Measurements from ENCODE around the gene TMEM41B.

DNA sequence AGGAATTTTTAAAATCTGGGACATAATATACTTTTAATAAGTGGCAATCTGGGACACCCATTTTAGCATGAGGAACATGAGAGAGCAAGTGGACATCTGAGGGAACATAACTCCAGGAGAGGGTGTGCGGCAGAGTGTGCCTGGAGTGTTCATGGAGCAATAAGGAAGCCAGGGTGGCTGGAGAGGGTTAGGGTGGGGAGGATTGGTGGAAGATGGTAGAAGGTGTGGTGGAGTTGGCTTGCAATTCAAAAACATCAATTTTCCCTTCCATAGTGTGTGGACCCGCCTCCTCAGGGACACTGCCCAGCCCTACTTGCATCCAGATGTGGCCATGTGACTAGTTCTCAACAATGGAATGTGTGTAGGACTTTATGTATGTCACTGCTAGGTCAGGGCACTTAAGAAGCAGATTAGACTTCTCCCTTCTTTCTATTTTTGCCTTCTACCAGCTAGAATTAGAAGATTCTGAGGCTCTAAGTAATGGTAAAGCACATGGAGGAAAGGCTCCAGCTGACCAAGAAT lies 44.8 kb downstream of the TMEM41B start:
- TF ChIP-seq, protein P1, sequence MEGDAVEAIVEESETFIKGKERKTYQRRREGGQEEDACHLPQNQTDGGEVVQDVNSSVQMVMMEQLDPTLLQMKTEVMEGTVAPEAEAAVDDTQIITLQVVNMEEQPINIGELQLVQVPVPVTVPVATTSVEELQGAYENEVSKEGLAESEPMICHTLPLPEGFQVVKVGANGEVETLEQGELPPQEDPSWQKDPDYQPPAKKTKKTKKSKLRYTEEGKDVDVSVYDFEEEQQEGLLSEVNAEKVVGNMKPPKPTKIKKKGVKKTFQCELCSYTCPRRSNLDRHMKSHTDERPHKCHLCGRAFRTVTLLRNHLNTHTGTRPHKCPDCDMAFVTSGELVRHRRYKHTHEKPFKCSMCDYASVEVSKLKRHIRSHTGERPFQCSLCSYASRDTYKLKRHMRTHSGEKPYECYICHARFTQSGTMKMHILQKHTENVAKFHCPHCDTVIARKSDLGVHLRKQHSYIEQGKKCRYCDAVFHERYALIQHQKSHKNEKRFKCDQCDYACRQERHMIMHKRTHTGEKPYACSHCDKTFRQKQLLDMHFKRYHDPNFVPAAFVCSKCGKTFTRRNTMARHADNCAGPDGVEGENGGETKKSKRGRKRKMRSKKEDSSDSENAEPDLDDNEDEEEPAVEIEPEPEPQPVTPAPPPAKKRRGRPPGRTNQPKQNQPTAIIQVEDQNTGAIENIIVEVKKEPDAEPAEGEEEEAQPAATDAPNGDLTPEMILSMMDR (conservative IDR thresholded peaks at IDR 0.05 in 1 of 2, IDR thresholded peaks at IDR 0.05 in 1 of 2; ENCODE audit: low read depth in 1 of 2, low read length in 2 of 2): no peak
- TF ChIP-seq EZH2 (IDR thresholded peaks at IDR 0.05; ENCODE audit: low read length, missing control alignments): no peak
